GM10266 (cell line): ENCODE data around the gene PEX16.
"Not testable (repeated sequence)": the region's sequence is repeated elsewhere in the genome, so short reads cannot be mapped to it uniquely, and the experiment has no call there.

Experiments used
- DNase-seq: peaks from one replicate; pipeline ENCODE4 v3.0.0; 2012; ENCODE audit errors: extremely low spot score
- CTCF ChIP-seq: IDR thresholded peaks from 2 replicates; pipeline ENCODE4 v1.5.1; 2012; ENCODE audit warnings: mild to moderate bottlenecking, low read depth; ENCODE audit not compliant: control insufficient read depth, insufficient read depth; ENCODE audit errors: missing control alignments

PEX16 gene

GRCh38 chr11:45900916-45901617, 16.6 kb downstream of the PEX16 start:
- TF ChIP-seq CTCF, result no peak
- DNase-seq, result no peak

DNA sequence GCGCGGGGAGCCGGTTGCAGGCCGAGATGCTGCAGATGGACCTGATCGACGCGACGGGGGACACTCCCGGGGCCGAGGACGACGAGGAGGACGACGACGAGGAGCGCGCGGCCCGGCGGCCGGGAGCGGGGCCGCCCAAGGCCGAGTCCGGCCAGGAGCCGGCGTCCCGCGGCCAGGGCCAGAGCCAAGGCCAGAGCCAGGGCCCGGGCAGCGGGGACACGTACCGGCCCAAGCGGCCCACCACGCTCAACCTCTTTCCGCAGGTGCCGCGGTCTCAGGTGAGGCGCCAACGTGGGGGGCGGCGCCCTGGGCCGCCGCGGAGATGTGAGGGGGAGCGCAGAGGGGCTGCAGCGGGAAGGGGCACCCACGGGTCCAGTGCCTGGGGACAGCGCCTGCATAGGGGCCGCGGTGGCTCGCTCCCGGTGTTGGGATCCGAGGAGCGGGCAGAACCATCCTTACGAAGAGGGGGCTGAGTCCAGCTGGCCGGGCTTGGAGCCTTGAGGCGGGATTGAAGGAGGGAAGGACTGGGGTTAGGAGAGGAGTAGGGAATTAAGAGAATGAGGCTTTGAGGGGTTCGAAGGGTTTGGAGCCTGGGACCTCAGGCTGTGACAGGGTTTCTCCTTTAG, 17.4 kb downstream of the PEX16 start:
- not testable (repeated sequence) for DNase-seq

DNA sequence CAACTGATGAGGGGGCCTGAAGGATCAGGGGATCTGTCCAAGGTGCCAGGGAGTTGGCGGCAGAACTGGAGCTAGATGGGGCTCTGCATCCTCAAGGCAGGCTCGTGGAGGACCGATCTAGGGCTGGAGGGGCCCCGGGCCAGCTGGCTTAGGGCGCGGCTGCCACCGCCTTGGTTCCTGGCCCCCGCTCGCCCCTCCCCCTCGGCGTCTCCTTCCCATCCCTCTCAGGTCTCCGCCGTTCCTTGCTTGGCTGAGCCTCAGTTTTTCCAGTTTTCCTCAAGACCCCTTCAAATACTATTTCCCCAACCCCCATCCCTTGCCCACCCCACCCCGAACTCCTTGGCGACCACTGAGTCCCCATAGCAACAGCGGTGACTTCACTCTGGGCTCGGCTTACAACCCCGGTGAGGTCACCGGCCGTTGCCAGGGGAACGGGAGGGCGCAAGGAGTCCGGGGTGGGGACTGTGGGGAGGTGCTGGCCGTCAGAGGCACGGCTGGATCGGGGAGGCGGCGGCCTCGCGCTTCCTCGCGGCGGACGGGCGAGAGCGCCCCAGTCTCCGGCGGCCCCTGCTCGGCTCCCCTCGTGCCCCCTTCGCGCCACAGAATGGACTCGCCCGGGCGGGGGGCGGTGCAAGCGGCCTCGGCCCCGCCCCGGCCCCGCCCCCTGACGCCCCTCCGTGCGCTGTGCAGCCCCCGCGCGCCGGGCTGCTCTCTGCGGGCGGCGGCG, 18.1 kb downstream of the PEX16 start:
- peak; percentile 91 for DNase-seq
- TF ChIP-seq CTCF, result no peak

GRCh38 chr11:45899086-45899447, 18.6 kb downstream of the PEX16 start:
- DNase-seq, result no peak
- TF ChIP-seq CTCF, result no peak

- no peak for DNase-seq
- no peak for TF ChIP-seq CTCF
Measured at GRCh38 chr11:45897556-45897955, 20.1 kb downstream of the PEX16 start.

- no peak for DNase-seq
- no peak for TF ChIP-seq CTCF
Measured at GRCh38 chr11:45896422-45896984, 21.2 kb downstream of the PEX16 start.

GRCh38 chr11:45895553-45896259, 22.0 kb downstream of the PEX16 start:
- TF ChIP-seq CTCF, result no peak
- no peak for DNase-seq
